GM12874 (cell line): ENCODE data around the gene TNNT1.
A peak's percentile ranks its signal among the peaks of the same experiment; 100 is the strongest.

Source experiments
- TF ChIP-seq, protein P1 (sequence below): IDR thresholded peaks from 2 replicates; pipeline ENCODE4 v1.5.1; 2011; ENCODE audit warnings: low read depth, mild to moderate bottlenecking, control low read depth, low read length, moderate library complexity; ENCODE audit not compliant: insufficient read depth

Gene TNNT1

DNA sequence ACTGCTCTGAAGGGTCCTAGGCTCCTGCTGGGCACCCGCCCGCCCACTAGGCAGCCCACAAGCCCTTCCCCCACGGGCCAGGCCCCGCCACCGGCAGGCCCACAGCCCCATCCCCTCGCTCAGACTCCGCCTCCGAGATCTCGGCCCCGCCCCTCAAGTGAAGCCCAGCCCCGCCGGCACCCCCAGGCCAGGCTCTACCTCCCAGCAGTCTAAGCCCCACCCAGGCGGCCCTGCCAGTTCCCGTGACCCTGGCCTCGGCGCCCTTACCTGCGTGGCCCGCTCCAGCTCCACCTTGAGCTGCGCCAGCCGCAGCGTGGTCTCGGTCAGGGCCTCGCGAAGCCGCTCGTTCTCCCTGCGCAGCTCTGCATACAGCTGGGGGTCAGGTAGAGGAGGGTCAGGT lies 57.1 kb downstream of the TNNT1 start:
- TF ChIP-seq, protein P1, sequence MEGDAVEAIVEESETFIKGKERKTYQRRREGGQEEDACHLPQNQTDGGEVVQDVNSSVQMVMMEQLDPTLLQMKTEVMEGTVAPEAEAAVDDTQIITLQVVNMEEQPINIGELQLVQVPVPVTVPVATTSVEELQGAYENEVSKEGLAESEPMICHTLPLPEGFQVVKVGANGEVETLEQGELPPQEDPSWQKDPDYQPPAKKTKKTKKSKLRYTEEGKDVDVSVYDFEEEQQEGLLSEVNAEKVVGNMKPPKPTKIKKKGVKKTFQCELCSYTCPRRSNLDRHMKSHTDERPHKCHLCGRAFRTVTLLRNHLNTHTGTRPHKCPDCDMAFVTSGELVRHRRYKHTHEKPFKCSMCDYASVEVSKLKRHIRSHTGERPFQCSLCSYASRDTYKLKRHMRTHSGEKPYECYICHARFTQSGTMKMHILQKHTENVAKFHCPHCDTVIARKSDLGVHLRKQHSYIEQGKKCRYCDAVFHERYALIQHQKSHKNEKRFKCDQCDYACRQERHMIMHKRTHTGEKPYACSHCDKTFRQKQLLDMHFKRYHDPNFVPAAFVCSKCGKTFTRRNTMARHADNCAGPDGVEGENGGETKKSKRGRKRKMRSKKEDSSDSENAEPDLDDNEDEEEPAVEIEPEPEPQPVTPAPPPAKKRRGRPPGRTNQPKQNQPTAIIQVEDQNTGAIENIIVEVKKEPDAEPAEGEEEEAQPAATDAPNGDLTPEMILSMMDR = no peak

DNA sequence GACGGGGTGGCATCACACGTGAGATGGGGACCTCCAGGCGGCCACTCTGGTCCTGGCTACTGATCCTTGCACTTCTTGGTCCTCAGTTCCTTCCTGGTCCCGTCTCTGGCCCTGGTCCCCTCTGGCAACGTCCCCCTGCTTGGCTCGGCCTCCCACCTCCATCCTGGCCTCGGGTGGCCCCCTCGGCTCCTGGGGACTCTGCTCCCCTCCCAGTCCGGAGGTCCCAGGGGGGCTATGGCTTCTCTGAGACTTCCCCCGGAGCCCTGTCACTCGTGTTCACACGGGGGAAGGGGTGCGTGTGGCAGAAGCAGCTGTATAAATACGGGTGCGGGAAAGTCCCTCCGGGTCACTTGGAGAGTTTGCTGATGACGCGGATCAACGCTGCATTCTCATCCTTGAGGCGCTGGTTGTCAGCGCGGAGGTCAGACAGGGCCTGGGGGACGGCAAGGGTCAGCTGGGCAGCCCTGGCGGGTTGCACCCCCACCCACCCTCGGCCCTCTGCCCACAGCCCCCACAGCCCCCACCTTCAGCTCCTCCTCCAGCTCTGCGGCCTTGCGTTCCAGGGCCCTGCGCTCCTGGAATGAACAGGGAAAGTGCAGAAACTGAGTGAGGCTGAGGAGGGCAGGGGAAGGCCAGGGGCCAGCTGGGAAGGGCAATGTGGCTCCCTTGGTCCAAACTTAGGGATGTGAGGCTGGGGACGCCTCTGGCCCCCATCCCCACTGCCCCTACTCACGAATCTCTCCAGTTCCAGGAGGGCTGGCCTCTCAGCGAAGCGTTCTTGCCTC lies 57.7 kb downstream of the TNNT1 start:
- TF ChIP-seq, protein P1 = no peak

DNA sequence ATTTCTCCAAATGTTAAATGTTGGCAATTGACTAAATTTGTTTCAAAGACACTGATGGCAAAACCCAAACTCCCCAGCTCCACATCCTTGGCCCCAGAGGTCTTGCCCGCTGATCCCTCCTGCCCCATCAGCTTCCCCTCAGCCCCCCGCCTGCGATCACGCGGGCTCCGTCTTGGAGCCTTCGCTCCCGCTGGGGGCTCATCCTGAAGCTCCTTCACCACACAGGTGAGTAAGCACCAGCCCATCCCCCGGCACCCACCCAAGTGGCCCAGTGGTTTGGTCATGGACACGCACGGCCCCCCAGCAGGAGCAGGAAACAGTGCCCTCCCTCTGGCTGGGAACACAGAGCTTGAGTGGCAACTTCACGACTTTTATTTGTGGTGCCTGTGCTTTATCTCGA lies 58.4 kb downstream of the TNNT1 start:
- TF ChIP-seq, protein P1 = no peak

DNA sequence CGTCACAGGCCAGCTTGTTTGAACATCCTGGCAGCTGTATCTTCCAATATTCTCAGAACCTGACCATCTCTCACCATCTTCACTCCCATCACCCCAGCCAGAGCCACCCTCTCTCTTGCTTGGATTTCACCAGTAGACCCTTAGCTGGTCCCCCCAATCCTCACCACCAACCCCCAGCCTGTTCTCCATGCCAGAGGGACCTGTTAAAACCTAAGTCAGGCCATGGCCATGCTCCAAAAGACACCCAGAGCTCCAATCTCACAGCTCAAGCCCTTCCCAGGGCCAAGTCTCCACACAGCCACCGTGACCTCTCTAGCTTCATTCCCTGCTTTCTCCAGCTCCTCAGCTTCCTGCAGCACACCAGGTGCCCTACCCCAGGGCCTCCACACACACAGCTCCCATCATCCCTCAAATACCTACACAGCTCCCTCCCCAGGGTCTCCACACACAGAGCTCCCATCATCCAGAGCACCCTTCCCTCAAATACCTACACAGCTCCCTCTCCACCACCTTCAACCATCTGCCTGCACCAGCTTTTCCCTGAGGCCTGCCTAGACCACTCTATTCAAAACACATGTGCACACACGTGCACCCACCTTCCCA lies 59.6 kb downstream of the TNNT1 start:
- TF ChIP-seq, protein P1 = no peak

DNA sequence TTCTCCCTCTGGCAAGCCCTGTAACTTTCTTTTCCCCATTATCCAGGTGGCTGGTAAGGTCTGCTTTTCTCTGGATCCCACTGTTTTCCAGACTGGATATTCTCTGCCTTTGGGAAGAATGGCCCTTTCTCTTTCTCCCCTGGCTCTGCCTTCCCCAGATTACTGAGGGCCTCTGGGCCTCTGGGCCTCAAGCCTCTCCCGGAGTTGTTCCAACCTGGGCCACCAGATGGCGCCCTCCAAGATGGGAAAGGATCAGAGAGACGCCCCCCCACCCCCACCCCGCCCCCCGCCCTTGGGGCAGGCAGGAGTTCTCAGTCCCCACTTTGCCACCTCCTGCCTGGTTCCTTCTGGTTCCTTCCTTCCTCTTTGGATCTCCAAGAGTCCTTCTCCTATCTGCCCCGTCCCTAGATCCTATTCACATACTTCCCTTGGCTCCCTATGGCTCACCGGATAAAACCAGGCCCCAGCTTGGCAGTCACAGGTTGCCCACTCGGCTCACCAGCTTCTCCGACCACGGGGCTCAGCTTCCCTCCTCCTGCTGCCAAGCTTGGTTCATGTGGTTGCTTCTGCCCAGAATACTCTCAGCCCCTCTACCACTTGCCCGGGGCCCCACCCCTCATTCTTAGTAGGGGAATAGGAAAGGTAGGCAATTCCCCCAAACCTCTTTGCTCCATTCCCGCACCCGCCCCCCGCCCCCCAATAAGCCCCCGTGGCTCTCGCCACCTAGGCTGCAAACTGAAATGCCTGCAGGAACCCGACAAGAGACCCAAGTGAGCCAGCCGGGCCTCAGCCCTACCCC lies 60.3 kb downstream of the TNNT1 start:
- TF ChIP-seq, protein P1 = peak; percentile 66

DNA sequence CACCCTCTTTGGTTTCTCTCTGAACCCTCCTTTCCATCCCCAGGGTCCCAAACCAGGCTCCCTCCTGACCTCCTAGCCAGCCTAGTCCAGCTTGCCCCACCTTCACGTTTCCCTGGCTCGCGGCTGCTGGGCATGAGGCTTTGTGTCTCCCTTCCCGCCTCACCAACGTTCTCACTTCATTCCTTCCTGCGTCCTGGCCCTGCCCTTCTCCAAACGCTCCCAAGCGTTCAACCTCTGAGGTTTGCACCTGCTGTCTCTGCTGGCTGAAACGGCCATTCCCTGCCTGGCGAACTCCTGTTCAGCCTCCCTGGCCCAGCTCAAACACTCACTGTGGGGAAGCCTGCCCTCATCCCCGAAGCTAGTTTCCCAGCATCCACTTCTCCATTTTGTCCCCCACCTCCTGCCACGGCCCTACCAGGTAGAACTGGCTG lies 61.0 kb downstream of the TNNT1 start:
- TF ChIP-seq, protein P1 = no peak

DNA sequence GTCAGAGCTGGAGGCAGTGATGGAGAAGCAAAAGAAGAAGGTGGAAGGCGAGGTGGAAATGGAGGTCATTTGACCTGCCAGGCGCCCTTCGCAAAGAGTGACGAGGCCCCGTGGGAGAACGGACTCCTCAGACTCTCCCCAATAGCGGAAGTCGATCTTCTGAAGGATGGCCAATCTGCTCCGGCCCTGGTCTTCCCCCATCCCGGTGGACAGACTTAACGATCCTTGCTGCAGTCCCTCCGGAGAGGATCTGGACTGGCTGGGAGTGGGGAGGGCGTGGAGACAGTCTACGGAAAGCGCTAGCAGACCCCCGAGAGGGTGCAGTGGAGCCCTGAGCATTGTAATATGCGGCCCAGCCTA lies 61.5 kb downstream of the TNNT1 start:
- TF ChIP-seq, protein P1 = no peak
